Inflammatory macrophage treated with lipopolysaccharide for 4 hours (primary cell): ENCODE results near the gene CTRL.

ENCODE experiments used
- DNase-seq: peaks from one replicate; pipeline ENCODE4 v3.0.0-alpha.2; 2020

CTRL gene

GRCh38 chr16:67962135-67962534, 30.5 kb upstream of the CTRL start:
- no peak for DNase-seq

GRCh38 chr16:67961551-67961957, 29.9 kb upstream of the CTRL start:
- DNase-seq = no peak

GRCh38 chr16:67959536-67960329, 28.1 kb upstream of the CTRL start:
- DNase-seq = no peak

DNA sequence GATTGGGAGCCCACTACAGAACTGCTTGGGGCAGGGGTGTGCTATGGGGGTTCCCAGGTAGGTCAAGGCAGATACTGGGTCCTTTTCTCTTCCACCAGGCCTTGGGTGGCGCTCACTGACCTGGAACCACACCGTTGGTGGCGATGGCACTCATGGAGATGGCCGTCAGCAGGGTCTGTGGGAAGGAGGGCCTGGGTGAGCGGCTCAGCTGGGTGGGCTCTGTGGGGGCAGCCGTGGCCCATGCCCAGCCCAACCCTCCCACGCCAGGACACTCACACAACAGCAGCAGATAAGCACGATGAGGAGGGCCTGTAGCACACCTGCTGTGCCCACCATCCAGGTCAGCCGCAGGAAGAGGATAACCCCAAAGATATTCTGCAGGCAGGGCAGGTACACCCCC, 26.0 kb upstream of the CTRL start:
- DNase-seq = no peak

GRCh38 chr16:67954421-67955196, 22.9 kb upstream of the CTRL start:
- DNase-seq = no peak

GRCh38 chr16:67953641-67954375, 22.1 kb upstream of the CTRL start:
- DNase-seq = no peak

- DNase-seq = no peak
These were observed 19.8 kb upstream of the CTRL start for GRCh38 chr16:67951485-67951884.

GRCh38 chr16:67950335-67950843, 18.7 kb upstream of the CTRL start:
- DNase-seq = no peak

DNA sequence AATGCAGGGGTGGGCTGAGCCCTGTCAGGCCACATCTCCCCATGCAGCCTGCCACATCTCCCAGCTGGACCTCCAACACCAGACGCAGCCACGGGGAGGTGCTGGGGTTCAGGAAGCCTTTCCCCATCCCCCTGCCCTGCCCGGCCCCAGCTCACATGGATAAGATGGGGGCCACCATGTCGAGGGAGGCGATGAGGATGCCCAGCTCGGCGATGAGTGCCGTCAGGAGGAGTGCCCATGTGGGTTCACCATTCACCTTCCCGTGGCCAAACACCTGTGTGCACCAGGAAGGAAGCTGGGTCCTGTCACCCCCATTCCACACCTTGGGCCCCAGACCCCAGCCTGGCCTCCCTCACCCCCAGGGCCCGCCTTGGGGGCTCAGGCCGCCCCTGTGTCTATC, 18.0 kb upstream of the CTRL start:
- no peak for DNase-seq

DNA sequence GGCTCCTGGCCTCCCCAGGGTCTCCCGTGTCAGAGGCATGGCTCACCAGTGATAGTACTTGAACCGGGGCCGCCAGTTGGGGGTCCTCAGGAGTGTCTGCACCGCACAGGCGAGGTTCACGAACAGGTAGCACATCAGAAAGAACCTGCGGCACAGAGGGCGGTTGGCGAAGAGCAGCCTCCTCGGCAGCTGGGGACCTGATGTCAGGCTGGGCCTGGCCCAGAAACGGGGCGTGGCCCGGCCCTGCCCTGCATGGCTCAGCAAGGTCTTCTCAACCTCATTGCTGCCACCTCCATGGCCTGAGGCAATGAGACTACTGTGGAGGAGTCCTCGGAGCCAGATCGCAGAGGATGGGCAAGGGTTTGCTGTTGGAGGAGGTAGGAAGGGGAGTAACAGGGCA, 16.4 kb upstream of the CTRL start:
- no peak for DNase-seq

- DNase-seq = no peak
These were observed 15.4 kb upstream of the CTRL start for GRCh38 chr16:67946966-67947558.

GRCh38 chr16:67946128-67946569, 14.5 kb upstream of the CTRL start:
- DNase-seq = no peak

GRCh38 chr16:67945392-67945933, 13.8 kb upstream of the CTRL start:
- DNase-seq = no peak

DNA sequence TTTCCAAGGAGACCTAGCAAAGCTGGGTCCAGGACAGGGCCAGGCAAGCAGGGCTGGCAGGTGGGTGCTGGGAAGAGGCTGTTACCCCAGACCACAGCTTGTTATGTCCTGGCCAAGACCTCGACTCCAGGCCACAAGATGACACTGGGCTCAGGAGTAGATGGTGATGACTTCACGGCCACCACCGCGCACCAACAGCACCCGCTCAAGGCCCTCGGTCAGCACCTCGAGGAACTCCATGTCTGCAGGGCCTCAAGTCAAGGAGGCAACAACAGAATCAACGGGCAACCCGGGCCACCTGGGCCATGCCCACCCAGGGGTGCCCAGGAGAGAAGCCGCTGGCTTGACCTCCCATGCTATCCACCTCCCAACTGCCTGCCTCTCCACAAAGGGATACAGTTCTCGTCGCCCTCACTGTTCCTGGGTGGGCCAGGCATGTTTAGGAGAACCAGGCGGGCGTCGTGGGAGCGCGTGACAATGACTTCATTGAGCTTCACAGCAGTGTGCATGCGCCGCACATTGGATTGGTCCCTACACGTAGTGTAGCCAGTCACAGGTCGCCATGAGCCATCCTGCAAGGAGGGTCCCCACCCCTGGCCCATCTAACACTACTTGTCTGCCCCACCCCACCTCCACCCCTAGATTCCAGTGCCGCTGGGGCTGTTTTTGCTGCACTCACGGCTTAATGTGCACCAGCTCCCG, 13.2 kb upstream of the CTRL start:
- DNase-seq = no peak

DNA sequence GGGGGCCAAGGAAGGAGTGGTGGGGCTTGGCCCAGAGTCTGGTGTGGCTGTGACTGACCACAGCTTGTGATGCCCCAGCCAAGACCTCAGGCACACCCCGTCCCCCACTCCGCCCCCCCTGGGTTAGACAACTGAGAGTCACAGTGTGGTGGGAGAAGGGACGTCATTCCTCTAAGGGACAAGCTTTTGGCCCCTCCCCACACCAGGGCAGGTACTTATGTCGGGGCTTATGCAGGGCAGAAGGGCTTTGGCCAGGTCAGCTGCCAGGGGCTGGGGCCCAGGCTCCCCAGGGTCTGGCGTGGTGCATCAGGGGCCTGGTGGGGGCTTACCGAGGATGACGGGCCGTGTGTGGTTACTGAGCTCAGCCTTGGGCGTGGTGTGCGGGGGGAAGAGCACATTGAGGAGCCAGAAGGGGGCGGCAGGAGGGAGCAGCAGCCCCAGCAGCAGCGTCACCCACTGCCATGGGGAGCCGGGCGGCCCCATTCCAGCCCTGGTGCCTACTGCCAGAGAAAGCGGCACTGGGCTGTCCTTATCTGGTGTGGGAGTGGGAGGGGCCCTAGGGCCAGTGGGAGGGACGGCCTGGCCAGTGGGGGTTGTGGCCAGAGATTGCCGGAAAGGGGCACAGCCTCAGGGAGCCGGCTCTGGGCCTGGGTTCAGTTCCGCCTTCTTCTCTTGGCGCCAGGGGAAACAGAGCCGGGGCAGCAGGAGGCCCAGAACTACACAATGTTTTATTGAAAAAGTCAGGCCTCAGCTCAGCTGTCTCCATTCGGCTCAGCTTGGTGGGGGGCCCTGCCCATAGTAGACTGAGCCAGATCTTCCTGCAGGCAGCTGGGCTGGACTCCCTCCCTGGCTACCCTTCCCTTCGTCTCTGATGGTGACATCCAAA, 12.2 kb upstream of the CTRL start, which contains the start of gene LCAT:
Gene LCAT (minus strand): TSS at position 502 of the 886 bp plus-strand sequence. CDS start 19 bp downstream, at position 483.
- no peak for DNase-seq

DNA sequence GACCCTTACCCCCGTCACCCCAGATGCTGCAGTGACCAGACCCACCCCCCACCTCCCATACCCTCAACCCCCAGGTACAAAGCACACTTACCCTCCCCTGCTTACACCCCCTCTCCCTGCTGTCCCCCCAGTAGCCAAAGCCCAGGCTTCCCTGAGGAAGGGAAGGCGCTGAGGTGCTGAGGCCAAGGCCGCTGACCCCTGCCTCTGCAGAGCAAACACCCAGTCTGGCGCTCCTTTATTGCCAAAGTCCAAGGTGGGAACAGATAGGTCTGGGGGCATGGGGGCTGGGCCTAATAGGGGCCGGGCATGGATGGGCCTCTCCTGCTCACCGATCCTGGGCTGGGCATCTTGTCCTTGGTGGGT, 11.6 kb upstream of the CTRL start:
- DNase-seq = no peak

- no peak for DNase-seq
These were observed 11.0 kb upstream of the CTRL start for GRCh38 chr16:67942510-67943255.

DNA sequence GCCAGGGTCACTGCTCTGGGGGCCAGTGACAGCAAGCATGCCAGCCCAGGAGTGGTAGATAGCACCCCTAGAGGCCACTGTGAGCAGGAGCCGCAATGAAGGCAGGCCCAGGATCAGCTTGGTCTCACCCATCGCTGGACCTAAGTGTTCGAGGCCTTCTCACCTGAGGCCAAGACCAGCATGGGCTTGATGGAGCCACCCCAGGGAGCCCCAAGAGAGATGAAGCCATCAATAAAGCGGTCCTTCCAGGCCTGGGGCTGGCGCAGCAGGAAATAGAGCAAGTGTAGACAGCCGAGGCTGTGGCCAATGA, 10.5 kb upstream of the CTRL start:
- DNase-seq = peak; percentile 47

DNA sequence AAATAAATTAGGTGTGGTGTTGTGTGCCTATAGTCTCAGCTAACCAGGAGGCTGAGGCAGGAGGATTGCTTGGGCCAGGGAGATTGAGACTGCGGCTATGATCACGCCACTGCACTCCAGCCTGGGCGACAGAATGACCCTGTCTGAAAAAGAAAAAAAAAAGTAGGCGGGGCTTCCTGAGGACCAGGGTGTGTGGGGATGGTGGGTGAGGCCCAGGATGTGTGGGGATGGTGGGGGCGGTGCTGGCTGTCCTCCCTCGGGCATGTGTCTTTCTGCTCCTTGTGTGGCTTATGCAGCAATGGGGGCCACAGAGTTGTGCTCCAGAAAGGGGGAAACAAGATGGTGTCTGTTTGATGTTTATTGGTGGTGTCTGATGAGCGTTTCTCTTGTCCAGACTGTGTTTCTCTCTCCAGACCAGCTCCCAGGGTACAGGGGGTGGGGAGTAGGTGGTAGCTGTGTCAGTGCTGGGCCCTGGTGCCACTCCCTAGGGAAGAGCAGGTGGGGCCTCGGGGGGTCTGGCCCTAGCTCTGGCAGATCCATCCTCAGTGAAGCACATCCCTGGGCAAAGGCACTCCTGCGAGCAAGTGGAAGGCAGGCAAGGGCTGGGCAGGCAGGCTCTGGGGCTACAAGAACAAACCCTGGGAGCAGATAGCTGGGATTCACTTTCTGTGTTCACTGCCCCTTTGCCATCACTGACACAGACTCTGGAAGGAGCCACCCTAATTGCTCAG, 10.0 kb upstream of the CTRL start:
- DNase-seq = no peak
